DMS153 treated with DMSO at 0.1 percent for 48 hours (cell line): ENCODE results near the gene NSRP1.
A peak's percentile ranks its signal among the peaks of the same experiment; 100 is the strongest.
"Not testable (repeated sequence)": the region's sequence is repeated elsewhere in the genome, so short reads cannot be mapped to it uniquely, and the experiment has no call there.

Experiments
- DNase-seq: peaks from one replicate; lab custom pipeline; 2025; ENCODE audit not compliant: unreplicated experiment; lab: John Stamatoyannopoulos, UW

Gene NSRP1, protein sequence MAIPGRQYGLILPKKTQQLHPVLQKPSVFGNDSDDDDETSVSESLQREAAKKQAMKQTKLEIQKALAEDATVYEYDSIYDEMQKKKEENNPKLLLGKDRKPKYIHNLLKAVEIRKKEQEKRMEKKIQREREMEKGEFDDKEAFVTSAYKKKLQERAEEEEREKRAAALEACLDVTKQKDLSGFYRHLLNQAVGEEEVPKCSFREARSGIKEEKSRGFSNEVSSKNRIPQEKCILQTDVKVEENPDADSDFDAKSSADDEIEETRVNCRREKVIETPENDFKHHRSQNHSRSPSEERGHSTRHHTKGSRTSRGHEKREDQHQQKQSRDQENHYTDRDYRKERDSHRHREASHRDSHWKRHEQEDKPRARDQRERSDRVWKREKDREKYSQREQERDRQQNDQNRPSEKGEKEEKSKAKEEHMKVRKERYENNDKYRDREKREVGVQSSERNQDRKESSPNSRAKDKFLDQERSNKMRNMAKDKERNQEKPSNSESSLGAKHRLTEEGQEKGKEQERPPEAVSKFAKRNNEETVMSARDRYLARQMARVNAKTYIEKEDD

DNA sequence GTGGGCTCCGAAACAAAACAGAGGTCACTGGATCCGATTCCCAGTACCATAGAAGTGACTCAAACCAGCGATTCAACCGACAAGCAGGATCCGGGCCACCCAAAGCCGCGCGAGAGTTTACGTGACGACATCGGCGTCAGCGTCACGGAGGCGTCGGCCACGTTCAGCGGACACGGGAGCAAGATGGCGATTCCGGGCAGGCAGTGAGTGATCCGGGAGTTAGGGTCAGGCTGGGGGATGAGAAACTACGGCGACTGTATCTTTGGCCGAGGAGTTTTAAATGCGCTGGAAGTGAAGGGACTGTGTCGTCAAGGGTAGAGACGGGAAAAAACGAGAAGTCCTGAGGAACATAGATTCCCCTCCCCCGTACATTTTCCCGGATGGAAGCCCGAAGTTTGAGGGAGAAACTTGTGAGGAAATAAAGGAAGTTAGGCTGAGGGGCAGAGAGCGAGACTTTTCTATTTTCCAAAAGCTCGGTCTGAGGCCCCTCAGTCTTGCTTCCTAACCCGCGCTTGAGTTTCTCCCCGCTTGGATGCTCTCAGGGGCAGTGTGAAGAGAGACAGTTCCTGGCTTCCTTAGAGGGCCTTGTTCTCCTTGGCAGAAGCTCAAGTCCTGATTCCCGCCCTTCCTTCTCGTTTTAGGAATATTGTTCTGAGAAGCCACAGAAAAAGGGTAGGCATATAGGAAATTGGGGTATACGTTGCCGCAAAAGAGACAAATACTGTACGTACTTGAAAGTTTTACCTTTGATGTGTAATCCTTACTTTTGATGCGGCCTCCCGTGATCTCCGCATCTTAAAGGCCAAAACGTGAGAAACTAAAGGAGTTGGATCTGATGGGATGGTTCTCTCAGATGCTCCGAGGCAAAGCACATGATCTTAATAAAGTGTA, at the start of gene NSRP1:
NSRP1 (plus strand) TSS at position 156 of the 891 bp plus-strand sequence; CDS start at position 184, 28 bp downstream.
- DNase-seq = peak; percentile 84

DNA sequence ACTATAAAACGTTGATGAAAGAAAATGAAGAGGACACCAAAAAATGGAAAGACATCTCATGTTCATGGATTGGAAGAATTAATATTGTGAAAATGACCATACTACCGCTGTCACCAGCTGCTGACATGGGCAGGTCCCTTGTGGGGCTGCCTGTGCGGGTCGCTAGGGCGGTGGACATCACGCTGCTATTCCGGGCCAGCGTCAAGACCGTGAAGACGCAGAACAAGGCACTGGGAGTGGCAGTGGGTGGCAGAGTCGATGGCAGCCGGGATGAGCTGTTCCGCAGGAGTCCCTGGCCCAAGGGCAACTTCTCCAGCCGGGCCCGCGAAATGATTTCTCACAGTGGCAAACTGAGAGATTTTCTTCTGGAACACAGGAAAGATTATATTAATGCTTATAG, 48.2 kb upstream of the NSRP1 start:
- DNase-seq = no peak

DNA sequence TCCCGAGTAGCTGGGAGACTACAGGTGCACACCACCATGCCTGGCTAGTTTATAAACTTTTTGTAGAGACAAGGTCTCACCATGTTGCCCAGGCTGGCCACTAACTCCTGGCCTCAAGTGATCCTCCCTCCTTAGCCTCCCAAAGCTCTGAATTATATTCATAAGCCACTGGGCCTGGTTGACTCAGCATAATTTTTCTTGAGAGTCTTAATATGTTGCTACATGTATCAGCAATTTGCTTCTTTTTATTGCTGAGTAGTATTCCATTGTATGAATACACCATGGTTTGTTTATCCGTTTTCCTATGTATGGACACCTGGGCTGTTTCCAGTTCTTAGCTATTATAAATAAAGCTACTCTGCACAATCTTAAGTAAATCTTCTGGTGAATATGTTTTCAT, 42.4 kb upstream of the NSRP1 start:
- no peak for DNase-seq

DNA sequence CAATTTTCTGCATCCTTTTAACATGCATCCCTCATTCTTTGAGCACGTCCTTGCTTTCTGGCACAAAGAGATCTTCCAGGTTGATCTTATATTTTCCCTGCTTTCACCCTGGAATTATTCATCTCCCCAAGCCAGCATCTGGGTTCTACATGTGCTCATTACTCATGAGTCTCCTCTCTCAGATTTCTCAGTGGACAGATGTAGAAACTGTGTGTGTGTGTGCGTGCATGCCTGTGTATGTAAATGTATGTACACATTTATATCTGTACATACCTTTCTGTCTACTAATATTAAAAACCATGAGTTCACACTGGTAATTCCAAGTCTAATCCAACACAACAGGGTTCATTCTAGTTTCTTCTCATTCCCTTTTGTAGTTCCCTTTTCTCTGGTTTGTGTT, 41.9 kb upstream of the NSRP1 start:
- no peak for DNase-seq

DNA sequence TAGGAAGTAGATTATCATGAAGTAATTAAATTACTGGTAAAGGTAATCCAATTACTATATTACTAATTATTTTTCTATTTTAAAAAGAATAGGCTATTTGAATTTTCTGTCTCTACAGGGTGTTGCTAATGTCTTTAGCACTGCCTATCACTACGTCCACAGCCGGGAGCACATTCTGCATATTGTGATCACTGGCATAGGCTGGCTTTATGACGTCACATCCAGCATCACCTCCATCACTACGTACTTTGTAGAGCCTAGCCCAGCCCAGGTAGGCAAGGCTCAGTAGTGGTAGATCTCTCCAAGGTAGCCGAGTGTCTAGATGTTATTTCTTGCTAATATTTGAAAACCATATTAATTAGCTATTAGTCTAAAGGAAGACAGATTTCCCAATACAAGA, 33.8 kb upstream of the NSRP1 start:
- DNase-seq = no peak

DNA sequence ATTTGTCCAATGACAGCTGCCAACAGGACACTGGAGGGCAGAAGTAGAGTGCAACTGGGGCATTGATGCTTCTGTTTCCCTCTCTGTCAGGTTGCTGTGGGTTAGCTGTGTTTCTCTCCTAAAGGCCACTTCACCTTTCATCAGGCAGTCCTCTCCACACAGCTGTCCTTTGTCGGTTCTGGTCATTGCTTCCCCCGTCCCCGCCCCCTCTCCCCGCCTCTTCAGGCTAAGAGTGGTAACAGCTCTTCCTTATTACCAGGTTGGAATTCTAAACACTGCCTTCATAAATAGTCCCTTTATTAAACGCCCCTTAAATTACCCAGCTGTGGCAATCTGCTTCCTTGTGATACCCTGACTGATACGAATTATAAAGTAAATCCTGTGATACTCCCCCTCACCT, 31.8 kb upstream of the NSRP1 start:
- no peak for DNase-seq

DNA sequence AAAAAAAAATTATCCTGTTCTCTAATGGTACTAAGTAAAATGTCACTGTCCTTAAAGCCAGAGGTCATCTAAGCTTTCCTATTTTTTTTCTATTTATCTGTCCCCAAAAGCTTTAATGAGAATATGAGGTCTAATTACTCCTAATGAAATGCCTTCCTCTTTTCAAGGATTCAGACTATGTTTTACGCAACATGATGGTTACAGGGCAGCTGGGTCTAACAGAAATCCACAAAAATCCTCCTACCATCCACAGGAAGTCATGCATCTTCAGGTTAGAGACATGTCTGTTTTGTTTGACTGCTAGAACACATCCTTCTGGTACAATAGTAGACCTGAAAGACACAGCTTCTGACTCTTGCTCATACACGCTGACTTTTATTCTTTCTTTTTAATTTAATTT, 29.7 kb upstream of the NSRP1 start:
- DNase-seq = no peak

DNA sequence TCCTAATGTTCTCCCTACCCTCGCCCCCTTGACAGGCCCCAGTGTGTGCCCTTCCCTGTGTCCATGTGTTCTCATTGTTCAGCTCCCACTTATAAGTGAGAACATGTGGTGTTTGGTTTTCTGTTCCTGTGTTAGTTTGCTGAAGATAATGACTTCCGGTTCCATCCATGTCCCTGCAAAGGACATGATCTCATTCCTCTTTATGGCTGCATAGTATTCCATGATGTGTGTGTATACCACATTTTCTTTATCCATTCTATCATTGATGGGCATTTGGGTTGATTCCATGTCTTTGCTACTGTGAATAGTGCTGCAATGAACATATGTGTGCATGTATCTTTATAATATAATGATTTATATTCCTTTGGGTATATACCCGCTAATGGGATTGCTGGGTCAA, 29.2 kb upstream of the NSRP1 start:
- not testable (repeated sequence) for DNase-seq

DNA sequence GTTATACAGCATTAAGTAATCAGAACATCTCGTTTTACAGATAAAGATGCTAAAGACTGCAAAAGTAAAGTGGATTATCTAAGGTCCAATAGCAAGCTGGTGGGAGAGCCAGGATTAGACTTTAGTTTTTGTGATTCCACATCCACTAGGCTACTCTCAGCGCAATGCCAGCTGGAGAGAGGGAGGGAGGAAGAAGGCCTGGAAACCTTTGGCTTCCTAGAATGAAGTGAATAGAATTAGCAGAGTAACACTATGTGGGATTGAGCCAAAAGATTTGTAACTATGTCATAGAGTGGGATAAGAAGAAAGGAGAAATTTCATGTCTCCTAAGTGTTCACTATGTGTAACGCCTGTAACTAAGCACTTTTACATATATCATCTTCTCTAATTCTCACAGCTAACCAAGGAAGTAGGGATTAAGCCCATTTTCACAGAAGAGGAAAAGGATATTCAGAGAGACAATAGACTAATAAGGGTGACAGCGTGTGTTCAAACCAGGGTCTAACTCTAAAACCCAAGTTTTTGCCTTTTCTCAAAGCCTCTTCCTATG, 25.4 kb upstream of the NSRP1 start:
- DNase-seq = no peak

DNA sequence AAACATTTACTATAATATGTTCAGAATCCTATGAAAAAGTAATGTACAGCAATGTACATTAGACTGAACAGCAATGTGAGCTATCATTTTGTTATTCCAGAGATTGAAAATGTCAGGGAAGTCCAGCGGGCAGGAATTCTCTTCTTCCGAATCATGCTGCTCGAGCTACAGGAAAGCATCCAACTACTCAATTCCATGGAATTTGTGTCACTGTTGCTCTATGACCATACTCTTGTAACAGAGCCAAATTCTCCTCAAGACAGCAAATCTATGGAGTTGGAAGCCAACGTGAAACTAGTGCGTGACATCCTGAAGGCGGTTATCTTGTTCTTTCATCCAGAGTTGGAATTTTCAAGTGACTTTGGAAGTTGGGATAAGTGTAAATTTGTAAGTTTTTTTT, 24.8 kb upstream of the NSRP1 start:
- no peak for DNase-seq

DNA sequence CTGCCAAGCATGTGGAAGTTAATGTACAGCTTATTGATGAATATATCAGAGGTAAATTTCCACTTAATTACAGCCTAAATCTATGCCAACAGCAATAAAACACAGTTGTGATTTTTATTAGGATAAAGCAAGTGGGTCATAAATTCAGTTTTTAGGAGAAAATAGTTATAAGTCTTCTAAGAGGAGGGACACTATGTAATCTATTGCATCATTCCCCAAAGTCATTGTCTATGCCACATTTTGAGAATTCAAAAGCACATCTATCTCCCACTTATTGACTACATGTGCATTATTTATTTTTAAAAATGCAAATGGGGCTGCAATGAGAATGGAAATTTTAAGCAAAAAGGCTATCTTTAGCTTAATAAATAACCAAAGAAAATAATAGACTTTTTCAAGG, 23.7 kb upstream of the NSRP1 start:
- no peak for DNase-seq

DNA sequence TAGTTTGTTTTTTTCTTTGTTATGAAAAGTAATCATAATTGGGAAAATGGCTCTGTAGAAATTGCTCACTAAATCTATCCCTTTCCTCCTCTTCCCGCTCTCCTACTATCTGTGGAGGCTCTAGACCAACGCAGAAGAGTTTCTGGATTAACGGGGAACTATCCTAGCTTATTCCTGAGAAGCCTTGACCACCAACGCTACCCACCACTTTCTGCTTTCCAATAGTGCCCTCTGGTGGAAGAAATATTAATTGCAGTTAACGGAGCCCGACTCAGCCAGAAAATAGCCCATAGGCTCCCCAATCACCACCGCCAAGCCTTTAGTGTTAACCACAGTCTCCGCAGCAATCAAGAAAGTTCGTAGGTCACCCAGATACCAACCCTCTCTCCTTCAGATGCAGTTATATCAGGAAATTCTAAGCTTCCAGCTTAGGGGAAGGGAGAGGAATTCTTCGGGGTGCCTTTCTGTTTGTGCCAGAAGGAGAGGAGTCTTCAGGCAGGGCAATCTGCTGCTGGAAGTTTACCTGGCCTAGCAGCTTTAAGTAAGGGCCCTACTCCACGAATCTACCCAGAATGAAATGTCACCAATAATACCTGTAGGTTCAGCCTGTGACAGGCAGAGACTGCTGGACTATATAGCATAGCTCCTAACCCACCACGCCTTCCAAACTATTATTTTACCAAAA, 23.0 kb upstream of the NSRP1 start:
- peak; percentile 54 for DNase-seq

DNA sequence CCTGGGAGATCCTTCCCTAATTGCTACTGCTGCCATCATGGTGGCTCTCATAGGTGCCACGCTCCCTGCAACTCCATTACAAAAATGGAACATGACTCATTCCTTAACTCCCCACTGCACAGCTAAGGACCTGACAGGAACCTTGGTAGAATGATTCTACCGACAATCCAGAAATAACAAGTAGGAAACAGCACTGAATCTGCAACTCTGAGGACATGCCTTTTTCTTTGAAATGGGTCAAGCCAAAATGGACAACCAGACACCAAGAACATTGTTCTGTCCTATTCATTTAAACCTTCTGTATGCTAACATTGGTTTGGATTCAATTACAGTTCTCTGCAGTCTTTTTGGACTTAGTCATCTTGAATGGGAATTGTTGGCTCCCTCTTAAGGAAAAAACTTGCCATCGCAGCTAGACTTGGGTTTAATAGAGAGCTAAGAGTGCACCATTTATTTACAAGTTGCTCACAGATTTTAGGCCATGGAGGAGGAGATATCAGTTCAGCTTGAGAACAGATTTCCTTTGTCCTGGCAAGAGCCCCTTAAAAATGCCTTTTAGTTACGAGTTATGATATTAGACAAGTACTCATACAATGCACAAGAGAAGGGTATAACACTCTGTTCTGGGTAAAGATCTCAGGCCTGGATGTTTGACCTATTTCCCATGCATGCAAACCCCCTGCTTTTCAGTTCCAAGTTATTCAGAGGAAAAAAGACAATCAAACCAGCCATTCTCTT, 20.9 kb upstream of the NSRP1 start:
- DNase-seq = no peak

DNA sequence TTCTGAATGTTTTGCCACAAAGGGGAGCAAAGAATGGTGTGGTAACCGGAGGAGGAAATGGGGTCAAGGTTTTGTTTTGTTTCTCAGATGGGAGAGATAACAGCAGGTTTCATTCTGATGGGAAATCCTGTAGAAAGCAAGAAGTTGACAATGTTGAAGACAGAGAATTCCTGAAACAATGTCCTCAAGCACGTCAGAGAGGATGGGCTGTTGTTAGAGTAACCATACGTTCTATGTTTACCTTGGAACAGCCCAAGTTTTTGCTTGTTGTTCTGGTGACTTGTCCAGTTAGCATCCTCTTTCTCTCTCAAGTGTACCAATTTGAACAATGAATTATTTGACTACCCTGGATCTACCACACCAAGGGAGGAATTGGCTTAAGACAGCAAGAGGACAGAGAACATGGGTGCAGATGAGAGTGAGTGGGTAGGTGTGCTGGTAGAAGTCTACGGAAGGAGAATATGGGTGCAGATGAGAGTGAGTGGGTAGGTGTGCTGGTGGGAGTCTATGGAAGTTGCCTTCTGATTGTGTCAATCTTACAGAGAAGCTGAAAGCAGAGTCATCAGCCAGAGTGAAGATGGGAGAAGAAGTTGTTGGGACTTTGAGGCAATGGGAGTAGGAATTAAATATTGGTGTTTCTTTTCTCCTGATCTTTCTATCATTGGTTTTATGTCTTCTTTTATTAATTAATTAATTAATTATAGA, 14.8 kb upstream of the NSRP1 start:
- DNase-seq = no peak

DNA sequence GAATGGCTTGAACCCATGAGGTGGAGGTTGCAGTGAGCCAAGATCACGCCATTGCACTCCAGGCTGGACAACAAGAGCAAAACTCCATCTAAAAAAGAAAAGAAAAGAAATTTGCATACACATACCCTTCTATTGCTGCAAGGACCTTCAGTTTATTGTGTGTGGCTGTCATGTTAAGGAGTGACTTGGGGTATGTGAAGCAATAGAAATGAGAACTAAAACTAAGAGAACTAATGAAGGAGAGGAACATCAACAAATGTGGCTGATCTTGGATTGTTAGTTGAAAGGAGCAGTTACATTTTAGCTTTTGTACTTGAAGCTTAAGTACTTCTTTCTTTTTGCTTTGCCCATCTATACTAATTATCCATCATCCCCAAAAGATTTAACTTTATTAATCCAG, 12.7 kb upstream of the NSRP1 start:
- DNase-seq = no peak

DNA sequence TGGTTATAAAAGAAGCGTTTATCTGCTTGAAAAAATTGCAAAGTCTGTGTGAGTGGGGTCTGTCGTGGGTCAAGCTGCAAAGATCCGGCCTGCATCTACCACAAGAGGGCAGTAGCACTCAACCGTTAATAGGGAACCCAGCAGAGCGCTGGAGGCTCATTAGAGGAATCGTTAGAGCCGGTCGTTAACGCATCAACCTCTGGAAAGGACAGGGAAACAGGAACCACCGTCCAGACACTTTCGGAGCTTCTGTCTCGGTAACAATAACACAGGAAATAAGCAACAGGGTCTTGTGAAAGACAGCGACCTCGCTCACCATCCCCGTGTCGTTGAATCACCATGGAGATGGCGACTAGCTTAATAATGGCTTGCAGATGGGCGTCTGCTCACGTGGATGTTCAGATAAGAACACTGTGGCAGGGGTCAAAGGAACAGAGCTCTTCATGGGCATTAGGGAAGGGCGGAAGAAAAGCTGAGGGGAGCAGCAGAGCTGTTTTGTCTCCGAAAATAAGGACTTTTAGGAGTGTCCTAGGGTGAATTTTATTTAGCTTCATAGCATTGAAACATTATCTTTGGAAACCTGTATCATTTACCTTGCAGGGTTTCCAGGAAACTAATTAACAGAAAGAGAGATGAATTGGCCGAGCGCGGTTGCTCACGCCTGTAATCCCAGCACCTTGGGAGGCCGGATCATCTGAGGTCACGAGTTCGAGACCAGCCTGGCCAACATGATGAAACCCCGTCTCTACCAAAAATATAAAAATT, 11.9 kb upstream of the NSRP1 start:
- DNase-seq = peak; percentile 87

DNA sequence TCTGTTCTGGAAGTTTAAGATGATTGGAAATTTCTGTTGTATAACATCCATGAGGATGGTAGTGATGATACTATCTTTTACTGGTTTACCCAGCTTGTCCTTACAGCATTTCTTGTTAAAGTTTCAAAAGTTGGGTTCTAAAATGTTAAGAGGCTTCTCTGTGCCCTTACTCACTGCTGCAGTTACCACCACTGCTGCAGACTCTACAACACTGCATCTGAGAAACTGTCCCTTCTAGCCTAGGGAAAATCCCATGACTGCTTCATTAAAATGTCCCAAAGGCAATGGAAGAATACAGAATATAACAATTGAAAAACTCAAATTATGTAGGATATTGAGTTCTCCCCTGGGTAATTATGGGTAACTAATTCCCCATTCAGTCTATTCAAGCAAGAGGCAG, 3.8 kb upstream of the NSRP1 start:
- DNase-seq = no peak

DNA sequence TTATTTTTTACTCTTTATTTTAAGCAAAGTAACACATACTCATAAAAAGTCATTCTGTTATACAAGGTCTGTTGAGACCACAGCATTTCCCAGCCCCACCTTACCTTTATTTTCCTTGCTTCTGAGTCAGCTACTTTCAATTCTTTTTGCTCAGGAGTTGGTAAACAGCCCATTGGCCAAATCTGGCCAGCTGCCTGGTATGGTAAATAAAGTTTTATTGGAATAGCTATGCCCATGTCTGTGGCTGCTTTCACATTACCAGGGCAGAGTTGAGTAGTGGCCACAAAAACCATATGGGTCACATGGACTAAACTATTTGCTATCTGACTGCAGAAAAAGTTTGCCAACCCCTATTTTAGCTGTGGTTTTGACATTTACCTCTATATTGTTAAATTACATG, 3.4 kb upstream of the NSRP1 start:
- DNase-seq = peak; percentile 15

DNA sequence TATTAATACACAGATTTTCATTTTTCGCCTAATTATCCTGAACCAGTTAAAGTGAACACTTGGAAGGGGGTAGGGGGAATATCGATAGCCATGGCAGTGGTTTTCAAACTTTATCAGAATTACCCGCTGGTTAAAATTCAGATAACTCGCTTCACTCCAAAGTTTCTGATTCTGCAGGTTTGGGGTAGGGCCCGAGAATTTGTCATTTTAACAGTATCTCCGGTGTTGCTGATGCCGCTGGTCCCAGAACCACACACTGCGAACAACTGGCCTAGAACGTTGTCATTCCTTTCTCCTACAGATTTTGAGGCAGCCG, 313 bp upstream of the NSRP1 start:
- DNase-seq = no peak
